HG03175 (cell line): ENCODE measurements around the gene S100A1.
A peak's percentile ranks its signal among the peaks of the same experiment; 100 is the strongest.
"Not testable (repeated sequence)": the region's sequence is repeated elsewhere in the genome, so short reads cannot be mapped to it uniquely, and the experiment has no call there.

Experiments
- ATAC-seq: cut with Tn5 transposase; IDR thresholded peaks from one replicate; pipeline ENCODE4 v1.9.1; 2021; ENCODE audit warnings: mild to moderate bottlenecking, moderate library complexity; ENCODE audit not compliant: unreplicated experiment

S100A1 gene

DNA sequence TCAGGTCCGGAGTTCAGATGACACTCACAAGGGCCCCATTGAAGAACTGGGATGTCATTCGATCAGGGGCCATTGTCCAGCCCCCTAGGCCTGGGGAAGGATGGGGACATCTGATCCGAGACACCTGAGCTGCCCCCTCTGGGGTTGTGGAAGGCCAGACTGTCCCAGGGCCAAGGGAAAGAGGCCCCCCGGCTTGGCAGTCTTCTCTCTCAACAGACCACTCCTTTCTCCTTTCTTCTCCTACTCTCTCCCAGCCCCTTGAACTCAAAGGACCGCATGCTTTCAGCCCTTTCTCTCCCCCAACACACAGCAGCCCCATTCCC, 1.1 kb downstream of the S100A1 start:
- no peak for ATAC-seq

DNA sequence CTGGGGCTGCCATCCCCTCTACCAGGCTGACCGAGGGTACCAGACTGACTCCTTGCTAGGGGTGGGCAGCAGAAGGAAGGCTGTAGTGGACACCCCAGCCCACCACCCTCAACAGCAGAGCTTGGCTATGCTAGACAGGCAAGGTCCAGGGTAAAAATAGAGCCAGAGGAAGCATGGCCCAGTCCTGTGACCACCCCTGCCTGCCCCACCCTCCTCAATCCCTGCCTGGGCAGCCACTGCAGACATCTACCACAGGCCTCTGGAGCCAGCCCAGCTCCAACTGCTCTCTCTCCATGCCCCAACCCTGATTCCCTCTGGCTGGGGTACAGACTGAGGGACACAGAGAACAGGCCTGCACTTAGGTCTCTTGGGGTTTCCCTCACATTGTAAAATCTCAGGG, 1.7 kb downstream of the S100A1 start:
- no peak for ATAC-seq

DNA sequence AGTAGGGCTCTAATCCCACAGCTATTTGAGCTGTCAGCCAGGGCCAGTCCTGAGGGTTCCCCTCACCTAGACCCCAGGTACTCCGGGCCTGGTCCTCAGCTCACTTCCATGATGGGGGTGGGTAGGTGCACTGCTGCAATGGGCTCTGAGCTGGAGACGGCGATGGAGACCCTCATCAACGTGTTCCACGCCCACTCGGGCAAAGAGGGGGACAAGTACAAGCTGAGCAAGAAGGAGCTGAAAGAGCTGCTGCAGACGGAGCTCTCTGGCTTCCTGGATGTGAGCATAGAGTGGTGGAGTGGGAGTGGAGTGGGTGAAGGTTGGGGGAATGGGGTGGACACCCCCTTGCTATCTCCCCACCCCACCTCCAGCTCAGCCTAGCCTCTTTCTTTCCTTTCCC, 2.1 kb downstream of the S100A1 start:
- ATAC-seq = no peak

DNA sequence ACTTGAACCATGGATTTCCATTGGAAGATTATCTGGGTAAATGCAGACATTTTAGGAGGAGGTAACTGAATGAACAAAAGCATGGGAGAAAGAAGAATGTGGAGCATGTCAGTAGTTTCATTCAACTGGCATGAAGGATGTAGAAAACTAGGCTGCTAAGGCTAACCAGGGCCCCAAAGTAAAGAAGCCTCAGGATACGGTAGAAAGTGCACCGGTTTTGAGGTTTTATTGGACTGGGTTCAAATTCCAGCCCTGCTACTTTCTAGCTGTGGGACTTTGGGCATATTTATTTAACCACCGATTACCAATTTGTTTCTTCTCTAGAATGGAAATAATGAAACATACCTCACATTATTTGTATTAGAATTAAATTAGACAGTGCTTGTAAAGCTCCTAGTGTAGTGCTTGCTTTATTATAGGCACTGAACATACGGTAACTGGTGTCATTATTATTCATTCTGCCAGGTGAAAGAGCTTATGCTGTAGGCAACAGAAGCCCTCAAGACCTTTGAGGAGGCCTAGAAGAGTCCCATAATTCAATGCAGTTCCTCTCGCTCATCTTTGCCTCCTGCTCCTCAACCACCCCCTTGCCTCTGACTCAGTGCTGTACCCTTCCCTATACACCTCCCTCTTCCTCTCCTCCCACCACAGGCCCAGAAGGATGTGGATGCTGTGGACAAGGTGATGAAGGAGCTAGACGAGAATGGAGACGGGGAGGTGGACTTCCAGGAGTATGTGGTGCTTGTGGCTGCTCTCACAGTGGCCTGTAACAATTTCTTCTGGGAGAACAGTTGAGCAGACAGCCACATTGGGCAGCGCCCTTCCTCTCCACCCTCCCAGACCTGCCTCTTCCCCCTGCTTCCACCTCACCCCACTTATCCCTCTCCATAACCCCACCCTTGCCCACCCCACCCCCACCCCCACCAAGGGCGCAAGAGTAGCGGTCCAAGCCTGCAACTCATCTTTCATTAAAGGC, 3.1 kb downstream of the S100A1 start:
- no peak for ATAC-seq

DNA sequence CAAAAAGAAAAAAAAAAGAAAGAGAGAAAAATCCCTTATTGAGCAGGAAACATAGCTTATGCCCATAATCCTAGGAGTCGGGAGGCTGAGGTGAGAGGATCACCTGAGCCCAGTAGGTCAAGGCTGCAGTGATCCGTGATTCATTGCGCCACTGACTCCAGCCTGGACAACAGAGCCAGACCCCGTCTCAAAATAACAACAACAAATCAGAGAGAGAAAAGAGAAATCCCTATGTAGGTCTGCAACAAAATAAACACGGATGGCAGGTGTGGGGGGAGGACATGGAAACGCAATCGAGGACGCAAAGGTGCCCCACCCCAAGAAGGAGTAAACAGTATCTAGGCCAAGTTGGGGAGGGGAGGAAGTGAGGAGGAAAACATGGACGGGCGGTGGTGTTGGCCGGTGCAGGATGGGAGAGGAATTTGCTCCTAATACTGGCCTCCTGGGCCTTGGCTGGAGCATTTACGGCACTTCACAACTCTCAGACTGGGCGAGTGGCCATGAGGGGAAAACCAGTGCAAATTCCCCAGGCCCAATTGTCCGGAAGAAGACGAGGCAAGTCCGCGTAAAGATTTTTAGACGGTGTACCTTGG, 5.0 kb downstream of the S100A1 start:
- ATAC-seq = peak; percentile 3

DNA sequence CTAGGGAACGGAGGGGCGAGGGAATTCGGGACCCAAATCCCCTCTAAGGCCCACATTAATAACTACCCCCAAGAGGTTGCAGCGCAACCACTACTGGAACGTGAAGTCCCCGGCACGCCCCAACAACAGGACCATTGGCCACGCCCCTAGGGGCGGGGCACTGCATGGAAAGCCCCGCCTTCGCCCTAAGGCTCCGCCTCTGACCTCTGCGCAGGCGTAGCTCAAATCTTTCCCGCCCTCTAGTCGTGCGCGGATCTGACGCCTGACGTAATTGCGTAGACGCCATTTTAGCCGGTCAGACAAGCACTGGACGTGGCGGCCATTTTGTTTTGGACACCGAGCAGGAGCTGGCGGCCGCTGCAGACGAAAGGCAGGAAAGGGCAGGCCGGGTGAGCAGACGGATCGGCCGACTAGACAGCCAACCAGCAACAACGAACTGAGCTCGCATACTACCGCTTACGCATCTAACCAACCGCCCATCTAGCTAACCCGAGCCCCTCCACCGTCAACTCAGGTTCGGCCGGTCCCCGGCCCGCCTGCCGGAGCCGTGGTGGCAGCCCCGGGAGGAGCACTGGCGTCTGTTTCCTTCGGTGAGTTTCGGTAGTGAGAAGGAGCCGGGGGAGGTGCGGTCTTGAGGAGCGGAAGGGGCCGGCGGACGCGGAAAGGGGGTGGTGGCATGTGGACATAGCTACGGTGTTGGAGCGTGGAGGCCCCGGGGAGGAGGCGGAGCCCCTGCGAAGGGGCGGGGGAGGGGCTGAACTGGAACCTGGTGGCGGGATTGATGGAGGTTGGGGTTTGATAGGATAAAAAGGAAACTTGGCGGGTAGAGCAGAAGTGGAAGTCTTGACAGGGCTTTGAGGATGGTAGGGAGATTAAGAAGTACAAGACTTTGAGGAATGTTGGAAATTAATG, 5.8 kb downstream of the S100A1 start, which contains the start of gene CHTOP:
TSS of gene CHTOP (plus strand) at position 313 of the 912 bp plus-strand sequence. CDS start 2,523 bp downstream, outside the sequence.
- peak; percentile 89 for ATAC-seq

DNA sequence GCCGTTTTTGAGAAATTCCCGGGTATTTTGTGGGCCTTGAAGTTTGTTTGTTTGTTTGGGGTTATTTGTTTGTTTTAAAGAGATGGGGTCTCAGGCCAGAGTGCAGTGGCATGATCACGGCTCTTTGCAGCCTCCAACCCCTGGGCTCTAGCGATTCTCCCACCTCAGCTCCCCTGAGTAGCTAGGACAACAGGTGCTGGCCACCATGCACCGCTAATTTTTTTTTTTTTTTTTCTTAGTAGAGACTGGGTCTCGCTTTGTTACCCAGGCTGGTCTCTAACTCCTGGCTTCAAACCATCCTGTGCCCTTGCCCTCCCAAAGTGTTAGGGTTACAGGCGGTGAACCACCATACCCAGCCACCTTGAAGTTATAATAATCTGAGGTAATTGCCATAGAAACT, 7.6 kb downstream of the S100A1 start:
- ATAC-seq = no peak

DNA sequence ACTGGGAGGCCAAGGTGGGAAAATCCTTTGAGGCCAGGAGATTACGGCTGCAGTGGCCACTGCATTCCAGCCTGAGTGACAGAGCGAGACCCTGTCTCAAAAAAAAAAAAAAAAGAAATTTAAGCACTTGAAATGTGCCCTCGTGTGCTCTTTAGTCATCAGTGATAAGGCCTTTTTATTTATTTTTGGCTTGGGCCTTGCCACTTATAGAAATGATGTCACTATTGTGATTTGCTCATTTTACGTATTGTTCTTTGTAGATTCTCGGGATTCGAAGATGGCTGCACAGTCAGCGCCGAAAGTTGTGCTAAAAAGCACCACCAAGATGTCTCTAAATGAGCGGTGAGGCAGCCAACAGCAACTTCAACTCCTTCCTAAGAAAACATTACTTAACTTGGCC, 8.1 kb downstream of the S100A1 start:
- ATAC-seq = no peak

DNA sequence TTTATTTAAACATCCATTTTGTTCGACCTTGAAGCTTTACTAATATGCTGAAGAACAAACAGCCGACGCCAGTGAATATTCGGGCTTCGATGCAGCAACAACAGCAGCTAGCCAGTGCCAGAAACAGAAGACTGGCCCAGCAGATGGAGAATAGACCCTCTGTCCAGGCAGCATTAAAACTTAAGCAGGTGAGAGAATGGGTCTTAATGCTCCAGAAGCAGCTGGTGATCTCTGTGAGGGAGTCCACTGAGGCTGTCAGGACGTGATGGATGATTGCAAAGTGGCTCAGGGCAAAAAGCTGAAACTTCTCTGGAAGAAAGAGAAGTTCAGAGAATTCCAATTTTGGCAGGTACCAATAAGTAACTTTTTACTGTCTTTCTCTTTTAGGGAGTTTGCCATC, 10.0 kb downstream of the S100A1 start:
- ATAC-seq = no peak

DNA sequence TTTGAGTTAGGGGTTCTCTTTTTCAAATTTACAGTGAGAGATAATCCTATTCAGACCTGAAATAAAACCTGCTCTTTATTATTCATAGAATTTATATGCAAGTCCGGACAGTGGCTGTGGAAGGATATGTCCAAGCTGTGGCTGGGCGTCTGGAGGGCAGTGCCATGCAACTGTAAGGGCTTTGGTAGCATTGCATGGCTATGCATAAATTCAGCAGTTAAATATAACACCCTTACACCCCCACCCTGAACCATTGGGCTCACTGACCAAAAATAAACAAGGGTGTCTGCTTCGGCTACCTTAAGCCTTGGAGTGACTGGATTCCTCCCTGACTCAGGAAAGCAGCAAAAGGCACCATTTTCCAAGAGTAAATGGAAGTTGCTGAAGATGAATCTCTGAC, 11.0 kb downstream of the S100A1 start:
- no peak for ATAC-seq

DNA sequence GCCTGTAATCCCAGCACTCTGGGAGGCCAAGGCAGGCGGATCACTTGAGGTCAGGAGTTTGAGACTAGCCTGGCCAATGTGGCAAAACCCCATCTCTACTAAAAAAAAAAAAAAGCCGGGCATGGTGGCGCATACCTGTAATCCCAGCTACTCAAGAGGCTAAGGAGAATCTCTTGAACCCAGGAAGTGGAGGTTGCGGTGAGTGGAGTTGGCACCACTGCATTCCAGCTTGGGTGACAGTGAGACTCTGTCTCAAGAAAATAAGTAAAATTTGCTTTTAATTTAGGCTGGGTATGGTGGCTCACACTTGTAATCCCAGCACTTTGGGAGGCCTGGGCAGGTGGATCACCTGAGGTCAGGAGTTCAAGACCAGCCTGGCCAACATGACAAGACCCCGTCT, 12.0 kb downstream of the S100A1 start:
- ATAC-seq = not testable (repeated sequence)

DNA sequence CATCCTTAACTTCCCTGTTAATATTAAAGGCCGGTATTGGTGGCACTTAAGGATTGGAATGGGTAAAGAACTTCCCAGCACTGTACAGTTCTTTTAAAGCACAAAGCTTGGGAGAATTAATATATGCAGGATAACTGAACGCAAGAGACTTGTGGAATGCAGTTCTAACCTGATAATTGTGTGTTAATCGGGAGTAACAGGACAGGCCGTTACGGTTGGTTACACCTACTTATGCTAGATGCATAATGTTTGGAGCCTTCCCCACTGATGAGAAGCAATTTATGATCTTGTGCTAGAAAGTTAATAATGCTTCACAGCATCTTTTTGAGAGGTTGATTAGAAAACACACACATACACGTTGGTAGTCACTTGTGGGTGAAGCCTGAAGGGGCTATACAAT, 12.6 kb downstream of the S100A1 start:
- ATAC-seq = no peak

DNA sequence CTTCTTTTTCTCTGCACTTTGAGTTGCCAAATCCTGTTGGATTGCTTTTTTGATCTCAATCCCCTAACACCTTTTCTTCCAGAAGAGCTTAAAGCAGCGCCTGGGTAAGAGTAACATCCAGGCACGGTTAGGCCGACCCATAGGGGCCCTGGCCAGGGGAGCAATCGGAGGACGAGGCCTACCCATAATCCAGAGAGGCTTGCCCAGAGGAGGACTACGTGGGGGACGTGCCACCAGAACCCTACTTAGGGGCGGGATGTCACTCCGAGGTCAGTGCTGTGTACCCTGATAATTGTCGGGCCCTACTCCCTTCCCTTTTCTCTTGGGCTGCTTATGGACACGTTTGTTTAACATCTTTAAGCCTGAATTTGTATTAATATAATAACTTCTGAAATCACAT, 13.9 kb downstream of the S100A1 start:
- ATAC-seq = no peak

DNA sequence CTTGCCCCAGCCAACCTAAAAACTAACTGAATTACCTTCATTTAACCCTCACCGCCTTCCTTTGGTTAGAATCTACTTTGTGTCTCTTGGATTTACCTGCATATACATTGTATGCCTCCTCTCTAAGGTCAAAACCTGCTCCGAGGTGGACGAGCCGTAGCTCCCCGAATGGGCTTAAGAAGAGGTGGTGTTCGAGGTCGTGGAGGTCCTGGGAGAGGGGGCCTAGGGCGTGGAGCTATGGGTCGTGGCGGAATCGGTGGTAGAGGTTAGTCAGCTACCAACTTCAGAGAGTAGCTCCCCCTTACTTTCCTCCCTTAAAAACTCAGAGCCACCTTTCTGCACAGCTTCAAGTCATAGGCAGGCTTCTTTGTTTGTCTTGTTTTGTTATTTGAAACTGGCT, 14.9 kb downstream of the S100A1 start:
- no peak for ATAC-seq

DNA sequence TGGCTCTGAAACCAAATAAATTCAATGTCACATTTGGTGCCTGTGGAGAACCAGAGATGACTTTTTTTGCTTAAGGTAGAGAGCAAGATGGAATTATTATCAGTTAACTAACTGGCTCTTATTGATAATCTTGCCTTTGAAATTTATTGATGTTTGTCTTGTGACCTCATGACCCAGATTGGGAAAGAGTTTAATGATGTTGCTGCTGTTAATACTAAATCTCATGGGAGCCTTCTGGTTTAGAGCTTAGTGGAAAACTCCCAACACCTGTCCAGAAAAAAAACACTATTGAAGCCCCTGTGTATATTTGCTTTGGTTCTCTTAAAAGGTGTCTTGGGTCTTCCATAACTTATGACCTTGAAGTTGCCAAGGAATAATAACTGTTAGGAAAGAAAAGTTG, 15.6 kb downstream of the S100A1 start:
- no peak for ATAC-seq

DNA sequence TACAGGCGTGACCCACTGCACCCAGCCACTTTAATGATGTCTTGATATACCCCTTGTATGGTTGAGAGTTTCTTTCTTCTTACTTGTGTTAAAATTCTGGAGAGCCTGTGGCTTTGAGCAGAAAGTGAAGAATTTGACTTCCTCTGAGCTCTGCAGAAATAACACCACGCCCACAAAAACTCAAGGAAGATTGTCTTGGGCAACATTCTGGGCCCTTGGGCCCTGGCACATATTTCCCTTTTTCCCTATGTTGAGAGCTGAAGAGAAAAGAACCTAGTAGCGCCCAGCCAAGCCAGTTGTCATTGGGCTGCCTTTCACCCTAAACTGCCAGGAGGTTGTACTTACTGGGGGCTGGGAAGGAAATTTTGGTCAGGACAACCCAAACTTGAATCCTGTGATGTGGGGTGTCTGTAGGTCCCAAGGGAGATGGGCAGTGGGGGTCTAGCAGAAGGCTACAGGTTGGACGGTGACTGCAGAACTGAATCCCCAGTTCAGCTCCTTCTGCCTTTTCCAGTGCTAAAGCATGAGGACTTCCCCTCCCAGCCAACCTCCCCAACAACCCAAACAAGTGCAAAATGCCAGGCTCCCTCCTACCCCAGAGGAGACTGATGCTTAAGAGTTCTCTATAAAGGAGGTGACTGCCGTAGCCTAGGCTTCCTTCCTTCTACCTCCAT, 18.6 kb downstream of the S100A1 start:
- ATAC-seq = no peak

DNA sequence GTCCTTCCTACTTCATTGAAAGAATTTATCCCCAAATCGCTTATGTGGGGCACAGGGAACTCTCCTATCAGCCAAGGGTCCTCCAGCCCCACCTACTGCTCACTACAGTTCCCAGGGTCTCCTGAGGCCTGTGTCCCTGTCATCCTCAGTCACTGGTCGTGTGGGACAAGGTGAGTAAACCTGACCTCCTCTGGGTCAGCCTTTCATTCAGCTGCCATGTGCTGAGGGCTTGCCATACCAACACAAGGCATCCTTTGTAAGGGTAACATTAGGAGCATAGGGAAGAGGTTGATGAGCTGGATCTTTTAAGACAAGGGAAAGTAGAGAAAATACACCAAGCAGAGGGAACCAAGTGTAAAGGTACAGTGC, 19.1 kb downstream of the S100A1 start:
- ATAC-seq = no peak

DNA sequence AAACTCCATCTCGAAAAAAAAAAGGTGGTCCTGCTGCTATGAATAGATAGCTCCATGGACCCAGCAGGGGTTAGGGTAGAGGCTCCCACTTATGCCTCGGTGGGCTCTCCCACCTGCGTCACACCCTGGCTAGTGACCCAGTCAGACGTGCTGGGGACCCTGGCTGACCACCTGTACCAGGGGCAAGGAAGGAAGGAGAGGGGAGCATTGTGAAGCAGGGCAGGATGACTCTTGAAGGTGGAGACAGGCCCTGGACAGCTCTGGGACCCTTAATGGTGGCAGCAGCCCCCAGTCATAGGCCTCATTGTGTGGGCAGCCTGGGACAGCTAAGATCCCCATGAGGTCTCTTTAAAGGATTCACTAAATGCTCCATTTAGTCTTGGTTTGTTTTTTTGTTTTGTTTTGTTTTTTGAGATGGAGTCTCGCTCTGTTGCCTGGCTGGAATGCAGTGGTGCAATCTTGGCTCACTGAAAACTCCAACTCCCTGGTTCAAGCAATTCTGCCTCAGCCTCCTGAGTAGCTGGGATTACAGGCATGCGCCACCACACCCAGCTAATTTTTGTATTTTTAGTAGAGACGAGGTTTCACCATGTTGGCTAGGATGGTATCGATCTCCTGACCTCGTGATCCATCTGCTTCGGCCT, 19.9 kb downstream of the S100A1 start:
- ATAC-seq = no peak

DNA sequence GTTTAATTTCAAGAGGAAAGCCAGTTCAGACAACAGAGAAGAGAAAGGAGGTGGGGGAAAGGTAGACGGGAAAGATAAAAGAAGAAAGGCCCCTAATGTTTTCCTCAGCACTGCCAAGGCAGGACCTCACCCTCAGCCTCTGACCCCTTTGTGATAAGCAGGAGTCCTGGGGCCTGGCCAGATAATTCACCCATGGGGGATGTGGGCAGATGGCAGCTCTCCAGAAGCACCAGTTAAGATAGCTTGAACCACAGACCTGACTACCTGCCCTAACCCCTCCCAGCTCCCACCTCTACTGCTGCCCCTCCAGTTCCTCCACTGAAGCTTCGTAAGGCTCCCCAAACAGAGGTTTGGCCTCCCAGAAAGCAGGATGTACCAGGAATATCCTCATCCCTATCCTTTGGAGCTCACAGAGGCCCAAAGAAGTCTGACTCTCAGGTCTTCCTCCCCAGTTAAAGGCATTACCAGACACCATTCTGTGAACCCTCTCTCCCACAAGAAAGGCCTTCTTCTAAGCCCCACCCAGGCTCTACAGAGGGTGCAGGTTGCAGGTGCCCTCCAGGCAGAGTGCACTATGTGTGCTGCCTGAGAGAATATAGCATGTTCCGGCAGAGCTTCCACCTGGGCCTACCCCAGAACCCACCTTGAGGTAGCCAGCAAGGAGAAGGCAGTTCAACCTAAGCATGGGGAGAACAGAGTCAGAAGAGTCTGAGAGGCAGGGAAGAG, 21.1 kb downstream of the S100A1 start:
- ATAC-seq = no peak

DNA sequence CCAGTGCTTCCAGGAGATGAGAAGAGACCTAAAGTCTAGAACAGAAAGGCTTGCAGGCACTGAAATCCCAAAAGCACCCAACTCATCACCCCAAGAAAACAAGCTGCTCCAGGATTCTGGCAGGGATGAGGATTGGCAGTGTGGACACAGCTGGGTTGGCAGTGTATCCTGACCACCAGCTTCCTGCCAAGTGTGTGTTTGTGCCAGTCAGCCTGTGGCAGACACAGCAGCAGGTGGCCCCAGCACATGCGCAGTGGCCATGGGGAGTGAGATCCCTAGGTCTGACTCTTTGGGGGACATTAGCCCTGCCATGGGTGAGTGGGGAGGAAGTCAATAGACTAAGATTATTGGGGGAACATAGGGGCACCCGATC, 21.6 kb downstream of the S100A1 start:
- no peak for ATAC-seq
